ENCODE results near the gene OGN.
"Not testable (repeated sequence)": the region's sequence is repeated elsewhere in the genome, so short reads cannot be mapped to it uniquely, and the experiment has no call there.

Gene OGN, protein sequence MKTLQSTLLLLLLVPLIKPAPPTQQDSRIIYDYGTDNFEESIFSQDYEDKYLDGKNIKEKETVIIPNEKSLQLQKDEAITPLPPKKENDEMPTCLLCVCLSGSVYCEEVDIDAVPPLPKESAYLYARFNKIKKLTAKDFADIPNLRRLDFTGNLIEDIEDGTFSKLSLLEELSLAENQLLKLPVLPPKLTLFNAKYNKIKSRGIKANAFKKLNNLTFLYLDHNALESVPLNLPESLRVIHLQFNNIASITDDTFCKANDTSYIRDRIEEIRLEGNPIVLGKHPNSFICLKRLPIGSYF

DNA sequence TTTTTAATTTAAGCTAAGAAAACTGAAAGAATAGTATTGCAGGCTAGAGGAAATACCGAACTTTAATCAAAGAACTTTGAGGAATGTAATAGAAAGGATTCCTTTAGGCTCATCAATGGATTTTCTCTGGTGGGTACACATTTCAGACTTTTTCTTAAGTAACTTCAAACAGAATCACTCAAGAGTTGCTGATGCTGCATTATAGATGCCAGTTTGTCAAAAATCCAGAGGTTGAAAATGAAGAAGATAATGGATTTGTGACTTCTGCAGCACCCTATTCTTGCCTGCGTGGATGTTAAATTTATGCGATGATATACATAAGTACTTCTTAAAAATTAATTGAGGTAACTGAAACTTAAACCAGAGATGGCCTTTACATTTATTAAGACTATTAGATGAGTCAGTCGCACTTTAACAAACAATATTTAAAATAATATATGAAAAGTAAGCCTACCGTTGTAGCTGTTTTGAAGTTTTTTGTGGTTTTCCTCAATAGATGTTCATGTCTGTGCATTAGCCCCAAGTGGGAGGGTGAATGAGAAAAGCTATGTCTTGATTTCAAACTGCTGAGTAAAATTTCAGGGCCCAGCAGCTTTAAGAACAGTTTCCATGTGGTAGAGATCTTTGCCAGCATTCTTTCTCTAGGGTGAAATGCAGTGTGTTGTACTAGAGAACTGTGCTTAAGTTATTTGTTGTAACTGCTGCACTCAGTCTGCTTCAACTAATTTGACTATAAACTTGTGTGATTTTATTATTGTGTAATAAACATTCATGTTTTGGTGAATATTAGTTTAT is at the start of gene OGN:
Gene OGN, minus strand, starts transcription at position 537 of the 795 bp plus-strand sequence. CDS start 1,171 bp downstream, outside the sequence.
- DNase-seq: no peak

DNA sequence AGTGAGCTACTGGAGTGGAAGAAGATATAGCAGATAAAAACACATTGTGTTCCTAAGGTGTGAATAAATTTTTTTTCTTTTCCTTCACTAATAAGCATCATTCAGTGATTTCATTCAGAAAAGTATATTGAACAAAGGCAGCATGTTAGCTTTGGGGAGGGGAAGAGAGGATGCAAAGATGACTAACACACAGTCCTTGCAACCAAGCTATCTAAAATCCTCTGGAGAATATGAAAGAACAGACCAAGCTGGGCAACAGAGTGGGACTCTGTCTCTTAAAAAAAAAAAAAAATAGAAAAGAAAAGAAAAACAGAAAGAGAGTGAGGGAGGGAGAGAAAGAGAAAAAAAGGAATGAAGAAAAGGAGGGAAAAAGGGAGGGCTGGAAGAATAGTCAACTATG is 42.2 kb upstream of the OGN start:
- no peak for DNase-seq

DNA sequence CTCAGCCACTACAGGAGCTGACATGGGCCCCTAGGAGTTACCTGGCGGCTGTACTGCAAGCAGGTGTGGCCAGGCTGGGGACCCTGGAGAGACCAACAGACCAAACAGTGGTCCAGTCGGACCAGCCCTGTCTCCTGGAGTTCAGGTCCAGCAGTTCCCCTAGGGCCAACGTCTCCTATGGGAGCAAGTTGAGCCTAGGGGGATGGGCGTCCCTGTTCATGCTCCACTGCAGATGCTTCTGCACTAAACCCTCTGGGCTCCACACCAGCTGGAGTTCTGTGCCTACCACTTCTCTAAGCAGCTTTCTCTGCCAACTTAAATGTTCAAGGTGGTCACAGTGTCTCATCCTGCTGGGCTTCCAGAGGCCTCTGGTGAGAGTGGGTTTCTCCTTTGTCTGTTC is 40.5 kb upstream of the OGN start:
- no peak for DNase-seq

DNA sequence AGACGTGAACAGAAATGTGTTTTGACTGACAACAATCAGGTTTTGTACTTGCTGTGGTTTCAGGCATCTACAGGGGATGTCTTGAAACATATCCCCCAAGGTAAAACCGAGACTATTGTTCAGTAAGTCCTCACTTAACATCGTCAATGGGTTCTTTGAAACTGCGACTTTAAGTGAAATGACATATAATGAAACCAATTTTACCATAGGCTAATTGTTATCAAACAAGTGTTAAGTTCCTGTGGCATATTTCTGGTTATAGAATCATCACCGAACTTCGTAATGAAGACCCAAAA is 36.3 kb upstream of the OGN start:
- no peak for DNase-seq

DNA sequence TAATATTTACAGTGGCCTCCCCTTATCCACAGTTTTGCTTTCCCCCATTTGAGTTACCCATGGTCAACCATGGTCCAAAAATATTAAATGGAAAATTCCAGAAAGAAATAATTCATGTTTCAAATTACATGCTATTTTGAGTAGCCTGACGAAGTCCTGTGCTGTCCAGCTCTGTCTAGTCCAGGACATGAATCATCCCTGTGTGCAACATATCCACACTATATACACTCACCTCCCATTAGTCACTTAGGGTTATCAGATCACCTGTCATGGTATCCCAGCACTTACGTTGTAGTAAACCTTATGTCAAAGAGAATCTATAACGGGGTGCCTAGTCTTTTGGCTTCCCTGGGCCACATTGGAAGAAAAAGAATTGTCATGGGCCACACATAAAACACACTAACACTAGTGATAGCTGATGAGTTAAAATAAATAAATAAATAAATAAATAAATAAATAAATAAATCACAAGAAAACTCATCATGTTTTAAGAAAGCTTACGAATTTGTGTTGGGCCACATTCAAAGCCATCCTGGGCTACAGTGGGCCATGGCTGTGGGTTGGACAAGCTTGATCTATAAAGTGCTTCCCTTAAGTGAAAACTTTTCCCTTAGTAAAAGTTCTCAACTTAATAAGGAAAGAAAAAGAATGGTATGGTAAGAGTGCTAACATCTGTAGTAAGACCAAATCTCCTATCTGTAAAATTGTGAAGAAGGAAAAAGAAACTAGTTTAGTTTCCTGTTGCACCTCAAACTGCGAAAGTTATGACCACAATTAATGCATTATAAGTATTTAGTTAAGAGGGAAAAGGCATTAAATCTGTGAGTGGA is 35.8 kb upstream of the OGN start:
- DNase-seq: no peak

DNA sequence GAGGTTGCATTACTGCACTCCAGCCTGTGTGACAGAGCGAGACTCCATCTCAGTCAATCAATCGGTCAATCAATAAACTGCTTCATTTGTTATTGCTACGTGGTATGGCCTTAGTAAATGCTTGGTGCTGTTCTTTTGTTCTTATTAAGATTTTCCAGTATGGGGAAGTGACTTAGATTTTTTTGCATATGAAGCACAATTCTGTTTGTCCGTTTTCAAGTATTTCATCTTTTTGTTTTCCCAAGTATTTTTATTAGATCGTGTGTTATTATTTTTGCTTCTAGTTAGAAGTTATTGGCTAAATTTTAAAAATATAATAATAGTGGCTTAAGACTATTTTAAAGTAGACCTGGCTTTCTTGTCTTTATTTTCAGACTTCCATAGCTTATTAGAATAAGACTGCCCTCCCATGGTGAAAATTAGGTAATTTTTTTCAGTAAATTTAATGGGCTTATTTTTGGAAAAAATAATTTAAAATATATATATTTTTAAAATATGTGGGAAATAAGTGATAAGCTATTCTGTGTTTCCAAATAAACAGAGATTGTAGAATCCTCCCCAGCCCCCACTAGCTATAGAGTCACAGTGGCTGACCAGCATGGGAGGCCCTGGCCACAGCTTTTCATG is 34.6 kb upstream of the OGN start:
- DNase-seq: no peak

DNA sequence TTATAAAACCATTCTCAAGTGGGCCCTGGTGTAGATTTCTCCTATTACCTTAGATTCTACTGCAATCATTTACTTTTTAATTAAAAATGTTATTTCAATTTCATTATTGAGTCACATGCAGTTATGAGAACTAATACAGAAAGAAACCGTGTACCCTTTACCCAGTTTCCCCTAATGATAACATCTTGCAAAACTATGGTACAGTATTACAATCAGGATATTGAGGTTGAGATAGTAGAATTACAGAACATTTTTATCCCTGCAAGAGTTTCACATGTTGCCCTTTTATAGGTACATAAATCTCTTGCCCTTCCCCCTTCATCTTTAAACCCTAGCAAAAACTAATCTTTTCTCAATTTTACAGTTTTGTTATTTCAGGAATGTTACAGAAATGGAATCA is 30.9 kb upstream of the OGN start:
- no peak for DNase-seq

DNA sequence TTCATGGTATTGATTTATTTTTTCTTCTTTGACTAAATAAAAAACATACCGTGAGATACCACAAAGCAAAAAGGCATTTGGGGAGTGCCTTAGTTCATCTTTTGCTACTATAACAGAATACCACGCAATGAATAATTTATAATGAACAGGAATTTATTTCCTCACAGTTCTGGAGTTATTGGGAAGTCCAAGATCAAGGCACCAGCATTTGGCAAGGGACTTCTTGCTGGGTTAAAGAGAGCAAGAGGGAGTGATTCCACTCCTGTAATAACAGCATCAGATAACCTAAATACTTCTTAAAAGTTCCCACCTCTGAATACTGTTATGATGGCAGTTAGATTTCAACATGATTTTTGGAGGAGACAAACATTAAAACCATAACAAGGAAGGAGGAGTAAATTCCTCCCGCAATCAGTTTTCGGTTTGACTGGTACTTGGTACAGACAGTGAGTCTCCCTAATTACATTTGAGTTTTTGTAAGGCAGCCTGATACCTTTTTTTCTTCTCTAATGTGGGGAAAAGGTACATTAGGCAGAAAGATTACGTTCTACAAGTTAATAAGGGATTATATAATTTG is 28.7 kb upstream of the OGN start:
- DNase-seq: no peak

DNA sequence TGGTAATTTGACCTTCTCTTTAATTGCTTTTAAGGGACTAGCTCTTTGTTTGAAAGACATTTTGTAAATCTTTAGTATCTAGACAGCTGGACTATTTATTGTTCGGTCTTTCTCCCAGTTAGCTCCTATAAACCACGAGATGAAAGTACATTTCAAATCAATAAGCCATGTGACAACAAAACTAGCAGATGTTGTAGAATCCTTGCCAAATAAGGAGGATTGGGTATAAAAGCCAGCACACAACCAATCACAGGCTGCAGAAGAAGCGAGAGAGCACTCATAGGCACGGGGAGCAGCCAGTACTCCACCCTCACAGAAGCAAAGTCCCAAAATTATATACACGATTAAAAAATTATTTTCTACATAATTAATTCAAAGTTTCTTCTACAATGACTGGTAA is 28.0 kb upstream of the OGN start:
- DNase-seq: no peak

DNA sequence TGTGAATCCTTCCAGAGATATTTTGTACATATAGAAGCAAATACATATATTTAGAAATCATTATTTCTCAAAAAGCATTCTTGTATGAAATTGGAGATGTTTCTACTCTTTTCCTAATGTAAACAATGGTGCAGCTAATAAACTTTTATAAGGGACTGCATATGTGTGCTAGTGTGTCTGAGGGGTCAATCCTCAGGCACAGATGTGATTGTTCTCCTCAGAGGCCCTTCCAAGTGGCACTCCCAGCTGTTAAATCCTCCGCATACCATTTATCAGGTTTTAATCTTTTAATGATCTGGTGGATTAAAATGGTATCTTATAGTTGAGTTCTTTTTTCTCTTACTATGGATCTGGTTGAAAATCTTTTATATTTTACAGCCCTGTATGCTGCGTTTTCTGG is 25.5 kb upstream of the OGN start:
- DNase-seq: no peak

DNA sequence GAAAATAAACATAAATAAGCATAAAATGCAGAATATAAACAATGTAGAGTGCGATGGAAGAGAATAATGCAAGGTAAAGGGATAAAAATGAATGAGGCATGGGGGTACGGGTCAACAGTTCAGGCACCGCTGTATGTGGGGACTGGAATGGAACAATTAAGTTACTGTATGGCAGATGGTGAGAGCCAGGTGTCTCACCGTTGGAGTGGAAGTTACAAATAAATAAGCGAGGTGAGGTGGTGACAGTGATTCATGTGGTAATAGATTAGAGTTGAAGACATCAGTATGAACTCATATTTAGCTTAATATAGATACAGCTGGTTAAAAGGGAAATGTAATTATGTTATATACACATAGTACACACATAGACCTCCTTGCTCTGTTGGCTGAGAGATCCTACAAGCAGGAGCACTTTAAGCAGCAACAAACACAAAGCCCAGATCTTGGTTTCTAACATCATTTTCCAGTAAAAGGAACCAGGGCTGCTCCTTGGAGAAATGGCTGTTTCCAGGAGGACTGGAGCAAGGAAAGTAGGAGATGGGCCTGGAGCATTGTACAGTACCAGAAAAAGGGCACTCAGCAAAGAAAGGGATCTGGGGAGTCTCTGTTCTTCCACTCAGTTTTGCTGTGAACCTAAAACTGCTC is 22.2 kb upstream of the OGN start:
- no peak for DNase-seq

DNA sequence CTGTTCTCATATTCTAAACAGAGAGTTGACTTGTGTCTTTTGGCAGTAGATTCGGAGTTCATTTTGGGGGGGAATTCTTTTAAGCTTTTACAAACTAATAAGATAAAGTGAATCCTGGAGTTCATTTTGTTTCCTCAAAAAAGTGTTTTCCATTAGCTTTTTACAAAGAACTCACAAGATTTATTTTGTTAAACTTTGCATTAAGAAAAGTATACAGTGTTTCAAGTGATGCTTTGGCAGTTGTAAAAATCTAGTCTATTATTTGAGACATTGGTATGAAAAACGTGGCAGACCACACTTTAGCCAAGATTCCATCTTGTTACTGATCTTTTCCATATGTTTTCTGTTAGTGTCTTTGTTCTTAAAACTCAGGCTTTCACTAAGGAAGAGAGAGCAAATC is 21.1 kb upstream of the OGN start:
- DNase-seq: no peak

DNA sequence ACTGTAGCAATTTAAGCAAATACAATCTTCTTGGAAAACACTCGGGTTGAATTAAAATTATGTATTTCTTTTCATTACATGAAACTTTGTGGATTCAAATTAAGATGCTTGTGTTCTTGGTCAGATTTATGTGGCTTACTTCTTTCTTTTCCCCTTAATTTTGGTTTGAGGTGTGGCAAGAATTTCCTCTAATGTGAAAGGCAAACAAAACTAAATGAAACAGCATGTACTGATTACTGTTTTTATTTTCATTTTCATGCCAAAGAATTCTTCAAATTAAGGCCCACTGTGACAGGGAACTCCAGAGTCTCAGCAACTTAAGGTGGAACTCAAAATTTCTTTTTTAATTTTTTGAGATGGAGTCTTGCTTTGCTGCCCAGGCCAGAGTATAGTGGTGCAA is 20.0 kb upstream of the OGN start, which contains the start of gene OMD:
Gene OMD, minus strand, starts transcription at position 132 of the 400 bp plus-strand sequence. CDS start 6,913 bp downstream, outside the sequence.
- no peak for DNase-seq

DNA sequence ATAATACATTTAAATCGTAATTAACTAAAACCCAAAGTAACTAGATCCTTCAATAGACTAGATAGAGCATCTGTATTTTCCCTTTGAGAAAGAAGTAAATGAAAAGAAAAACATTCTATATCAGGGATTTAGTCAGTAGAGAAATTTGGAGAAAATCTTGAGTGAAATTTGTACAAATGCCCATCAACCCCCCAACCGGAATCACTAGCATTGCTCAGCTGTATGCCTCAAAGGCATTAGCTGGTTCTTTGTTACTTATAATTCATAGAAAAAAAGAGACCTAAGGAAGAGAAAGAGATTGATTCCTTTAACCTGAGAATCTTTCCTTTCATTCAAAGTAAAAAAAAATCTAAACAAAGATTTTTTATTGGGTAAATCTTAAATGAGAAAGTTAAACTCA is 19.2 kb upstream of the OGN start:
- DNase-seq: no peak

DNA sequence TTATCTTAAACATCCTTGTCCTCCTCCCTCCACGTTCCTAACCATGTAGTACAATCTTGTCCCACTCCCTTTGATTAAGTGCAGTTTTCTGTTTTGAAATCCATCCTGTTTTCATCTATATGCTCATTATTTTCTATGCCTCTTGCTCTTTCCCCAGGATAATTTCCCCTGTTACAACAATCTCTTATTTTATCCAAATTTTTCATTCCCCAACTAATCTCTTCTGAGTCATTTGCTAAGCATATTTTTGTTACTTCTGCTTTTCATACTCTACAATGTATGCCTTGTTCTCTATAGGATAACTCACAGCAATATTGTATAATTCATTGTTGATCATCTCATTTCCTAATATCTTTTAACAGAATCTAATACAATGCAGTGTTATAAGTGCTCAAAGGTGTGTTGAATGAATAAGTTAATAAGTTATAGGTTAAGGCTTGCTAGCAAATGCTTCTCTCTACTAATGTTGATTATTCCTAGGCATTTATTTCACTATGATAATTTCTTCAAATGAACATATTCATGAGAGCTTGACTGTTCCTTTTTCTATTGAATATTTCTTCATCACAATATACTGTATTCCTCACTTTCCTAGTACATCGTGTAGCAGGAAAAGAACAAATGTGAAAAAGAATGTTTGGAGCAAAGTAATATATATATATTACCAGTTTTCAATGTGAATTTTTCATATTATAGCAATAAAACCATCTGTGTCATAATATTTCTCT is 18.4 kb upstream of the OGN start:
- DNase-seq: no peak

DNA sequence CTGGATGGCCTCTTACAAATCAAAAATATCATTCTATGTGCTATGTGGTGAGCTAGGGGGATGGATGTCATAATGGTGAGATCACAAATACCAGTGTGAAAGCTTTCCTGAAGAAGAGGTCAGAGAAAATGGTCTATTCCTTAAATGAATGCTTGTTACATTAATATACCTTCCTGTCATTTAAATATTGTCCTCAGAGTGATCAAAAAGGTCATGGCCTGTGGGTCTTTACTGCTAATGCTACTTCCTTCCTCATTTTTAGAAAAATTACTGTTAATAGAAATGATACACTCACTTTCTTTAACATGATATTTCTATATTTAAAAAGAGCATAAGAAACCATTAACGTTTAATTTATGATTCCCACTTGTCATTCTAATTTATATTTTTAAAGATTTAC is 10.2 kb upstream of the OGN start:
- DNase-seq: no peak

DNA sequence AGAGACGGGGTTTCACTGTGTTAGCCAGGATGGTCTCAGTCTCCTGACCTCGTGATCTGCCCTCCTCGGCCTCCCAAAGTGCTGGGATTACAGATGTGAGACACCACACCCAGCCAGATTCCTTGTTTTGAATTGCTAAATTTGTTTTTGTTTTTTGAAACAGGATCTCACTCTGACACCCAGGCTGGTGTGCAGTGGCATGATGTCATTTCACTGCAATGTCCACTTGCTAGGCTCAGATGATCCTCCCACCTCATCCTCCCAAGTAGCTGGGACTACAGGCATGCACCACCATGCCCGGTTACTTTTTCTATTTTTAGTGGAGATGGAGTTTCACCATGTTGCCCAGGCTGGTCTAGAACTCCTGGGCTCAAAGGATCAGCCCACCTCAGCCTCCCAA is 6.8 kb upstream of the OGN start:
- DNase-seq: not testable (repeated sequence)

DNA sequence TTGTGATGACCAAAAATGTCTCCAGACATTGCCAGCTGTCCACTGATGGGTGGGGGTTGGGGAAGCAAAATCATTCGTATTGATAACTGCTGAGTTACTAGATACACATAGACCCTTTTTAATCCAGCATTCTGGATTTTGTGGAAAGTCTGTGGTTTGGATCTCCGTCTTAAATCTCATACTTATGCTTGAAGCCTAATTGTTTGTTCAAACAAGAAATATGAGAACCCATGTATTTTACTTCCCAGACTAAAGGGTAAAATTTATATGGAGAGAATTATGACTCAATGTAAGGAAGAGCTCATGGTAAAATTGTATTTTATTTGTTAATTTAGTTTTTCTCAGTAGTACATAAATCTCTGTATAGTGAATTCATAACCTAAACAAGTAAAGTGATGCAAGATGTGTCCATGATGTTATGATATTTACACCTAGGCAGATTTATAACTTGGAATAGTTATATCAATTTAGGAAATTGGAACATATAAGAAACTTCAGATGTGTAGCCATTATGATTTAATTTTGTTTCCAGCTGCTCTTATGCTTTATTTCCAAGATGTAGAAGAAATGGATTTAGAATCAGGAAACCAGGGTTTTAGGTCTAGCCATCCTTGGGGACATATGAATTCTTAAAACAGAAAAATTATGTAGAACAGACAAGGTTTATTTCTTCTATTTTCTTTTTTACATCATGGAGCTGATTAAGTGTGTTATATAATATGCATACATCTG is 4.5 kb upstream of the OGN start:
- DNase-seq: no peak

DNA sequence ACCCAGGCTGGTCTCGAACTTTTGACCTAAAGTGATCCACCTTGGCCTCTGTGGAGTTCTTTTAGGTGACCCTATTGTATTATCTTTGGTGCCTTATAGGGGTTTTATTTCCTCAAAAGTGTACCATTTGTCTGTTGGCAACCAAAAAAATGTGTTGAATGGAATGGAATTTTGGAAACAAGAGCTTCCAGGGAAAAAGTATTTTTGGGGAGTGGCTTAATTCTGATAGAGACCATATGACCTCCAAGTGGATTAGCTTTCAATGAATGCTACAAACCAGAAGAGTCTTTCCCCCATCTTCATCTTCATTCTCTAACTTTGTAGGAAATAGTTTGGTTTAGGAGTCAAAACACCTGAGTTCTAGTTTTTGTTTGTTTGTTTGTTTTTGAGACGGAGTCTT is 3.4 kb upstream of the OGN start:
- DNase-seq: no peak

DNA sequence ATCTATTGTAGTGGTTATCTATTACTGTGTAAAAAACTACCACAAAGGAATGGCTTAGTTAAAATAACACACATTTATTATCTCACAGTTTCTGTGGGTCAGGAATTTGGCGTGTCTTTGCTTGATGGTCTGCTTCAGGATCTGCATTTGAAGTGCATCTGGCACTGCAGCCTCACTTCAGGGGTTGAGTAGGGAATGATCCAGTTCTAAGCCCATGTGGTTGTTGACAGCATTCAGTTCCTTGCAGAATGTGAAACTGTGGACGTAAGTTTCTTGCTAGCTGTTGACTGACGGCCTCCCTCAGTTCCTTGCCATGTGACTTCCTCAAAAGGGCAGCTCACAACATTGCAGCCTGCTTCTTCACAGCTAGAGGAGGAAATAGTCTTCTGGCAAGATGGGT is 2.1 kb upstream of the OGN start:
- no peak for DNase-seq

DNA sequence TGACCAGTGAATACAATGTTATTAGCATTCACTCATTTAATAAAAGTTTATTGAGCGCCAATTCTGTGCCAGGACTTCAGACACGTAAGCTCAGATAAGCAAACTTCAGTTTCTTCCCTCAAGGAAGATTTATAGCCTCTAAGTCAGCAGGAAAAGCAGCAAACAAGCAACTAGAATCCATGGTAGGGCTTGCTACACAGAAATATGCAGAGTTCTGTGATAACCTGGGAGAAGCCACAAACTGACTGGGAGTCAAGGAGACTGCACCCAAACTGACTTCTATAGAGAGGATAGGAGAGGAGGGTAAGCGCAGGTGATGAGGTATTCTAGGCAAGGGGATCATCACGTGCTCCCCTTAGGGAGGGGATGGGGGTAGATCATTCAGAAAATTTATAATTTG is 1.4 kb upstream of the OGN start:
- no peak for DNase-seq
